SKM-1 treated with dmso at 0.1 percent for 144 hours (cell line): ENCODE measurements around the gene PPFIA2.

Source experiments
- DNase-seq: peaks from one replicate; lab custom pipeline; 2025; ENCODE audit not compliant: unreplicated experiment; lab: John Stamatoyannopoulos, UW

Gene PPFIA2

DNA sequence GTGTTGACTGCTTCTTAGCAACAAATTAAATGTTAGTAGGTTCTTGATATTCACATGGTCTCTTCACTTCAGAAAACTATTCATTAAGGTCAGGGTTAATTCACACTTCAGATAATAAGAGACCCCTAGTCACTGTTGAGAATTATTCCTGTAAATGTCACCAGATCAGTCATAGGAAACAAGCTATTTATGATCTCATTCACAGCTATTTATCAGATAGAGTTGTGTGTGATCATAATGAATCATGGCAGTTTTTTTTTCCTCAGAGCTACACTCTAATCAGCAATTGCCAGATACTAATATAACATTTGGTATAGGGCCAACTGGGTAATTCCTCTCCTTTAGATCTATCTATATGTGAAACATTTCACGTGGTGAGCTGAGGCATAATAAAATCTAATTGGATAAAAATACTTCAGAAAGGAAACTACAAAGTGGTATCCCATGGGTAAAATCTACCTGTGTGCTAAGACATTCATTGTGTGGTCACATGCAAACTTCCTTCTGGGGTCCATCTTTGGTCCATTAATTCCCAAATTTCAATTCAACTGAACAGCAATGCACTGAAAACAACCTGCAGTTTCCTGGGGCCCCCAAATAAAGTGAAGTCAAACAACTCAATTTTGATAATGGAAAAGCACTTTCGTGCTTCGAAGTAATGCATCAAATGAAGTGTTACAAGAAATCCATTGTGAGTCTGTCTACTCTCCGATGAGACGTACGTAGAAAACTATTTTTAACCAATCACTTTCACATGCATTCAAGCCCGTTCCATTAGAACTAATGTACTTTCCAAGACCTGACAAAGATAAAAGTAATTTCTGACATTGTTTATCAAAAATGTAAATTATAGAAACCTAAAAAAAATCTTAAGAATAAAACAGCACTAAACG, 484.3 kb downstream of the PPFIA2 start:
- DNase-seq, result no peak

DNA sequence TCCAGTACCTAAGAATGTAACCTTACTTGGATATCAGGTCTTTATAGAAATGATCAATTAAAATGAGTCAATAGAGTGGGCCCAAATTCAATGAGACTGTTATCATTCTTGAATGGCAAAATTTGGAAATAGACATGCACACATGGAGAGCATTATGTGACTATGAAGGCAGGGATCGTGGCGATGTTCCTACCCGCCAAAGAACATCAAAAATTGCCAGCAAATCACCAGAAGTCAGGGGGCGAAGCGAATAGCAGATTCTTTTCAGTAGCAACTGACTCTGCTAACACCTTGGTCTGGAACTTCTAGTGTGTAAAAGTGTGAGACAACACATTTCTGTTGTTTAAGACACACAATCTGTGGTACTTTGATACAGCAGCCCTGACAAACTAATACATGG, 488.8 kb downstream of the PPFIA2 start:
- no peak for DNase-seq

DNA sequence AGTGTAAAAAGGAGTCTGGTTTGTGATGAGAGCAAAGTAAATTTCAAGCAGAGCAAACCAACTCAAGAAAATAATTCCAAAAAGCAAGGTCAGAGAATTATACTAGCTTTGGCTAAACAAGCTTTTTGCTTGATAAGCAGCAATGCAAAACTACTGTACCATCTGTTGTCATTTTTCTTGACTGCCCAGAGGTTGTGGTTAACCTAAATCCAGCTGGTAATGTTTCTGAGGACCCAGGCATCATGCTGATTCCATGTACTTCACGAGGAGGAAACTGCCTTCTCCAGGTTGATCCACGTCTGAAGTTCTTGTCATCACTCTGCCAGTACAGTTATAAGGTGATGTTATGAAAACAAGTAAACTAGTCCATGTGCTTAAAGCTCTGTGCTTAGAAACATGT, 496.1 kb downstream of the PPFIA2 start:
- no peak for DNase-seq

DNA sequence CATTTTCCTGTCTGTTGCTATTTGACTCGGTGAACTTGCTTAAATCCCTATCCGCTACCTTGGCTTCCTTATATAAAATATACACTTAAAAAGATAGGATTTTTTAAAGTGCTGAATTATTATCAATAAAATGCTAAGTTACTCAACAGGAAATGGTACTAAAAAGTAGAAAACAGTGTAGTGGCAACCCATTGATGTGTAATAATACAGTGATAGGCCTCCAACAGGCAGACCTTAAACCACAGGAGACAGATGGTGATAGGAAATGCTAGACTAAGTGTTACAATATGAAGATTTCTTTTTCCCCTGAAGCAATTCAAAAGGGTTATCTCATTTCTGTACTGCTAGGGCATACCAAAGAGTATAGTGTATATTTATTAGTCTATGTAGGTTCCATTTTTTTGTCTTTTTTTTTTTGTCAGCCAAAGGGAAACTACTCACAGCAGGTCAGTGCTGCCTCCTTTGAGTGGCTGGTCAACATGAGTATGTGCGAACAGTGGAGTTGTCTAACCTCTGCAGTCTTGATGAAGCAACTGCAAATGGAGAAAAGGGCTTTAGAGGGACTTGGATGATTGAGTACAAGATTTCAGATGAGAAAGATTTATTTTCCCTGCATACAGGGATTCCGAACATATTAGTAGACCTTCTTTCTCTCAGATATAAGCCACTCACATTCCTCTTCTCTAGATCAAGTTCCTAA, 497.5 kb downstream of the PPFIA2 start:
- no peak for DNase-seq

DNA sequence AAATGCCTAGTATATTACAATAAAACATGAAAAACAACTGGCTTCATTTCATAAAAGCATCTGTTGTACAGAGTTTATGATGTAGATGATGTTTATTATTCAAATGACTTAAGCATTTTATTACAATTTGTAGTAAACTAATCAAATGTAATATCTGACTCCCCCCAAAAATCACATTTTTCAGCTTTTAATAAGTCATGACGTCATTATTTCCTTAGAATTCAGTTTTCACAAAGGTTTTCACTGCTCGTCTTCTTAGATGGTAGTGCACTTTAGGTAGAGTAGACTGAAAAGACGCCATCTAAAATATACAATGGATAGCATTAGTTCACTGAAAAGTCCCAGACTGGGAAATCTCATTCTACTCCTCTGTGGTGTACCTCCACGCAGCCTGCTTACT, 499.8 kb downstream of the PPFIA2 start:
- DNase-seq, result no peak

DNA sequence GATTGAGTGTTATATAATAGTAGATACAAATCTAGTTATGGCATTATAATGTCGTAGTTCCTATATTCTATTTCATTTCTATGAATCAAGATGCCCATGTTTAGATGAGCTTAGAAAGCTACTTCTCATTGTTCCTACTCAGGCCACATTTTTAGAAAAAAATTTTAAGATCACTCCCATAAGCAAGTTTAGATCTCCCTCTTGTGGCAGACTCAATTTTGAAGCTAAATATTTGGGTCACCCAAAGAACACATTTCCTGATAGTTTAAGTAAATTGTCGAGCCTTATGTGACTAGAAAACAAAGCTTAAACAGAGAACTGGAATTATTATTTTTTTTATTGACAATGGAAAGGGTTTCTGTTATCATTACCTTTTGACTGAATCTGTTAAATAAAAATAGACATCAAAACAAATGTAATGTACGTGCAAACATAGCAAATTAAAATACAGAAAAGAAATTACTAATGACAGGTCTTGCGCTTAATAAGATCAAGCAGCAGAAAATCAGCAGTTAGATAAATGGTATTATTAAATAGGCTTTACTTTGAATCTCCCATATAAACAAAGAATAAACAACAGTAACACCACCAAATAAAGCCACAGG, 501.1 kb downstream of the PPFIA2 start:
- peak; percentile 15 for DNase-seq

DNA sequence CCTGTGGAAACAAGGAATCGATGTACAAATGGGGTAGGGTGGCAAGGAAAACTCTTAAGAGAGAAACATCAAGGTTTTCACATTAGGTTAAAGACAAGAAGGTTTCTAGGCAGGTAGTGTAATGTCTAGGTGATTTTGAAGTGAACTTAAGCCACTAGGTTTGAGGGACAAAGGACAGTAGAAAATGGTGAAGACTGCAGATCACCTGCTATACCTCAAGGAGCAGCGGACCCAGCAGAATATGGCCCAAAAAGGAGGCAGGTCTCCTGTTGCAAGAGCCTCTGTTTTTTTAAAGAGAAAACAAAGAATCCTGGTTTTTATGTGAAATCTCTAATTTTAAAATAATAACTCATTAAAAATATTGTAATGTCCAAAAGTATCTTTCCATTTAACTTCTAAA, 503.2 kb downstream of the PPFIA2 start:
- DNase-seq, result no peak

DNA sequence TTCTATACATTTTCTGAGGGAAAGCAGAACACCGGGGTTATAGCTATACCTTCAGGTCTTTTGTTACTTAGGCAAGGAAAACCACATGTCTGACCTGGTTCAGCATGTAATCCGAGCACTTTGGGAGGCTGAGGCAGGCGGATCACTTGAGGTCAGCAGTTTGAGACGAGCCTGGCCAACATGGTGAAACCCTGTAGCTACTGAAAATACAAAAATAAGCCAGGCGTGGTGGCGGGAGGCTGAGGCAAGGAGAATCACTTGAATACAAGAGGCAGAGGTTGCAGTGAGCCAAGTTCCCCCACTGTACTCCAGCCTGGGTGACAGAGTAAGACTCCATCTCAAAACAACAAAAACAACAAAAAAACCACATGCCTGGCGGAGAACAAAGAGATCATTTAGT, 503.7 kb downstream of the PPFIA2 start:
- no peak for DNase-seq

DNA sequence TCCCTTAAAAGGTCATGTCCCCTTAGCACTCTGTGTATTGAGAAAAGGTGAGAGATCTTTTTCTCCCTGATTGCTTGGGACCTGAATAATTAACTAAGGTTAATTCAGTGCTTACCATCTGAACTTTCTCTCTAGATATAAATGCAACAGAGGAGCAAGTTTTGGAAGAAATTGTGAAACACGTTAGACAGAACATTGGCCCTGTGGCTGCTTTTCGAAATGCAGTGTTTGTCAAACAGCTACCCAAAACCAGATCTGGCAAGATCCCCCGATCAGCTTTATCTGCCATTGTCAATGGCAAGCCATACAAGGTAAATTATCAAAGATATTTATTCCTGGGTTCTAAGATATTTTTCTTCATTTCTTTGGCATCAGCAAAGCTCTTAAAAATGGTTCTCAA, 505.8 kb downstream of the PPFIA2 start:
- DNase-seq, result no peak

DNA sequence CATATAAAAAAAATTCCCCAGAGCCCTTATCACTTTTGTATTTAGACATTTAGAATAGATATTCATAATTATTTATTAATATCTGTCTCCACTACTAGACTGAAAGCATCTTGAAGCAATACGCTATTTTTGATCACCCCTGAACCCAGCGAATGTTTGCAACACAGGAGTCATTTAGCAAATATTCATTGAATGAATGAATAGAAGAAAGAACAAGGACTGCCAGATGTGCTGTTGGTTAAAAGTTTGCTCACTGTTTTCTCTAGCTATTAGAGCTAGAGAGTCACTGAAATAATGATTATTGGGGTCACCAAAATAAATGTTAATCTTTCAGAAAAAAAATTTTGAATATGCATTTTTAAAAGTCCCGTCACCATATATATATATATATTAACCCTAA, 506.9 kb downstream of the PPFIA2 start:
- no peak for DNase-seq

DNA sequence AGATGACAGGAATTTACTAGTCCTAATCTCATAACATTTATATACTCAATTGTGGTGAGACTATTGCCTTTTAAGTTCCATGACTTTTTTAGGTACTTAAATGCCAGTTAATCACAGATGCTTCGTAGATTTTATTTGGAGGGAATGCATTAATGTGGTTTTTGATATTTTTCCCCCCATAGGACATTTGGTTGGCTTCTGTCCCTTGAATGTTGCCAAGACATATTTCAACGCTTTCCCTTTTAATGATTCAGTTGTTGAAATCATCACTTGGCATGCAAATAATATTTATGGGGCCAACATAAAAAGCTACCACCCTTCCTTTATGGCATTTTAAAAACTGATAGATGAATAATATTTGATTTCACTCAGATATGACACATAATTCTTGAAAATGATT, 509.2 kb downstream of the PPFIA2 start:
- DNase-seq, result no peak

DNA sequence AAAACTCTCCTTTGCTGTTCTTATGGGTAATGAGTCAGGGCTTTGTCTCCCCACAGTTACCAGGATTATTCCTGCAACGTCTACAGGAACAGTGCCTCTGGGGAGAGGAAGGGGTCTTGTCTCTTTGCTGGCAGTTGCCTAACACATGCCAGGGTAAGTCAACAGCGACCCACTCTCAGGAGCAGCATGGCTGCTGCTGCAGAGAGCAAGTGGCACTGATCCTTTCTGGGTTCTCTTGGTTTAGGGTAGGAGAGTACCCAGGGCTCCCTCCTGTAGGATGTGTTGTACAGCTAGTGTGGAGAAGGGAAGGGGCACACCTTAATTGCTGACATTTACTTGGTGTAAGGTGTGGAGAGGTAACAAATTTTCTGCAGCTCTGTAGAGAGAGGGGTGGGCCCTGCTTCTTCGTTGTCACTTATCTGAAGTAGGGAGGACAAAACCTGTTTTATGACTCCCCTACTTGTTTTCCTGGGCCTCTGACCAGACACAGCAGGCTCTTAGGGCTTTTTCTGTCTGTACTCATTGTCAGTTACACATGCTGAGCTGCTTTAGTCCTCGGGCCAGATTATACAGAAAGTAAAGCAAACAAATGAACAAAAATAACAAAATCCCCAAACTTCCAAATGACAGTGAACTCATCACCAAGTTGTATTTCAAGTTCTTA, 513.1 kb downstream of the PPFIA2 start:
- no peak for DNase-seq

DNA sequence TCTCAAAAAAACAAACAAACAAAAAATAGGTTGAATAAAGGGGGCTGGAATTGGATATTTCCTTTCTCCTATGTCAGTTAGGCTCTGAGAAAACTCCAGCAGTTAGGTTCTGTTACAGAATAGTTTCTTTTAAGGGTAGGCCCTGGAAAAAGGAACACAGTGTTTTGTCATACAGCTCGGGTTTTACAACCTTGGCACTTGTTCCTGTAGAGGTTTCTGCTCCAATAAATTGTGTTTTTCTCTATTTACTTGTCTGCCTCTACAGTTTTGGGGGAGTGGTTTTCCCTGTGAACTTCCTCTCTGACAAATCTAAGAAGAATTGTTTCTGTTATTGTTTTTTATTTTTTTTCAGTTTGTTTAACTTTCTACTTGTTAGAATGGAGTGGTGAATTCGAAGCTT, 513.7 kb downstream of the PPFIA2 start:
- no peak for DNase-seq

DNA sequence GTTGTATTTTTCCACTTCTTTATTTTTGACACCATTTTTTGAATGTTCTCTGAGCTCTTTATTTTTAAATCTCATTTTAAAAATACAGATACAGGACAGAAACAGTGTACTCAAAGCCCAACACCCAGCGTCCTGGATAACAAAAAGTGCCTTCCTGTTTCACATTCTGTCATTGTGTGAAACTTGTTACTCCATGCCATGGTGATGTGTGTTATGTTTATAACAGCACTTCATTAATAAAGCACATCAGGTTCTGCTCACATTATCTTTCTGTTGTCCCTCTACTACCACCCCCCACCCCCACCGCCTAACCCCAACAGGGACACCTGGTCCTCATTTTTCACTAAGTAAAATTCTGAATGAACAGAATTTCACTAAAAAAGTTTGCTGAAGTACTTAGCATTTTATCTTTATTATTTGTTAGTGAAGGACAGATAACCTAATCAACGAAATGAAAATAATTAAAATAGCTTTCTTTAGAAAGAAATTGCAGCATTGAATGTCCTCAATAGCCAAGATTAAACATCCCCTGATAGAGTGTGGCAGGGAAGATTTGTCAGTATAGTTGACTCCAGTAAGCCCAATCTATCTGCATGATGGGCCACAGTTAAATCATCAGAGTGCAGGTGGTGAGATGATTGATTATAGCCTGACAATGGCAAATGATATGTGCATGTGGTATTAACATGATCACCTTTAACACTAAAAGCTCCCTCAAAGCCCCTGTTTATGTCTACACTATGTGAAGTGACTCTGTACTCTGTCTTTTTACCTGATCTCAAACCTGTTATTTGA, 527.4 kb downstream of the PPFIA2 start:
- DNase-seq, result no peak

DNA sequence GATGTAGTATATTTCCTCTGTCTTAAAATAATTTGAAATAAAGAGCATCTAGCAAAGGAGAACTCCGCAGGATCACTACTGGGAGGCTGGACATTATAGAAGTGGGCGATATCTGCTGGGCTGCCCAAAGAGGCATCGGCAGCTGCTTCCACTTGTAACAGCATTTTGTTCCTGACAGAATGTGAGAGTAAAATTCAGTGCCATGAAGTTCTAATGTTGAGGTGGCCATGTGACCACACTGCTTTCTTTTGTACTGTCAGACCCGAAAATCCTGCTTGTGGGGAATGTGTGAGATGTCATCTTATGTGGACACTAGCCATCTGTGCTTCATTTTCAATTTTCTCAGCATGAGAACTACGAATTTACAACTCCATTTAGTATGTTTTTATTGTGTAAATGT, 529.4 kb downstream of the PPFIA2 start:
- DNase-seq, result no peak

DNA sequence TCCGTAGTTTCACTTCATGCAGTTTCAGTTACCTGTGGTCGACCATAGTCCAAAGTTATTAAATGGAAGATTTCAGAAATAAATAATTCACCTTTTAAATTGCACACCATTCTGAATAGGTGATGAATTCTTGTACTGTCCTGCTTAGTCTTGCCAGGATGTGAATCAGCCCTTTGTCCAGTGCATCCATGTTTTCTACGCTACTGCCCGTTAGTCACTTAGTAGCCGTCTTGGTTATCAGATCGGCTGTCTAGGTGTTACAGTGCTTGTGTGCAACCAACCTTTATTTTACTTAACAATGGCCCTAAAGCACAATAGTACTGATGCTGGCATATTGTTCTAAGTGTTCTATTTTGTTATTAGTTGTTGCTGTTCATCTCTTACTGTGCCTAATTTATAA, 534.5 kb downstream of the PPFIA2 start:
- DNase-seq, result no peak

DNA sequence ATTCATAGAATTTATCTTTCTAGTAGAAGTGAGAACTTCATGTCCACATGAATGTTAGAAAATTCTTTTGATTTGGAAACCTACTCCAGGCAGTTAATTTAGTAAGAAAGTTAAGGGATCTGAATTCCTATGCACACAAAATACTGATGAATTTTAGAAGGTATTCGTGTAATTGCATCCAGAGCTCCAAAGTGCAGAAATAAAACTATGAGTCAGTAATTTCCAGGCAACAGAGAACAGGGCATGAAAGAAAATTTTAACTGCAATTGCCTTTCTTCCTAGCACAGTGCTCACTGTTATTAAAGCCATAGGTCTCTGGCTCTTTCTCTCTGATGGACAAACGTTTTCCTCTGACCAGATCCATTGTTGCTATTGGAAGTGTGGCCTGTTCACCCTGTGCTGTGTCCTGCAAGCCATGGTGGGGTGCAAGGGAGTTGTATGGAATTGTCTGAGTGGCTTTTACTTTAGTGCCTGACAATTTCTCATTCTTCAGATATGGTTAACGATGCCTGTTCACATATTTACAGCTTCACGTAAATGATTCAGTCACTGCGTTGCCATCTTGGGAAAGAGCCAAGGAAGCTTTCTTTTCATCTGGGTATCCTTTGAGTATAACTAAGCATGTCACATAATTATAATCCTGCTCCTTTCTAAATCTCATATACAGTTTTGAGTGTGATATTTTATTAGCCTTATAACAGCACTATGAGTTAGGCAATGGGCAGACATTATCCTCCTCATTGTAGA, 536.1 kb downstream of the PPFIA2 start:
- DNase-seq, result no peak

DNA sequence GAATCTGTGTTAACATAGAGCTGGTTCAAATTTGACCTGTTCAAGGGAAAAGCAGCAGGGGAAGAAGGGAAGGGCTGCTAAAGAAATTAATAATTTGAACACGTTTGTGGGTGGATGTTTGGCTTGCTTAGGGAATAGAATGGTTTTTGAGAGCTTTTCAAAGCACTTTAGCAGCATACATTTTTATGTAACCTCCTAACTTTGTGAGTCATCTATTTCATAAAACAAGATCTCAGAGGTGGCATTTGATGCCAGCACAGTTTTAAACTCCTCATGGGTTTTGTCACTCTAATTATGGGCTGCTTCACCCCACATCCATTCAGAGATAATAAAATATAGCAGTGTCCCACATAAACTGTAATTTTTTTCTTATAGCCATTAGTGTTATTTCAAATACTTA, 537.5 kb downstream of the PPFIA2 start:
- no peak for DNase-seq

DNA sequence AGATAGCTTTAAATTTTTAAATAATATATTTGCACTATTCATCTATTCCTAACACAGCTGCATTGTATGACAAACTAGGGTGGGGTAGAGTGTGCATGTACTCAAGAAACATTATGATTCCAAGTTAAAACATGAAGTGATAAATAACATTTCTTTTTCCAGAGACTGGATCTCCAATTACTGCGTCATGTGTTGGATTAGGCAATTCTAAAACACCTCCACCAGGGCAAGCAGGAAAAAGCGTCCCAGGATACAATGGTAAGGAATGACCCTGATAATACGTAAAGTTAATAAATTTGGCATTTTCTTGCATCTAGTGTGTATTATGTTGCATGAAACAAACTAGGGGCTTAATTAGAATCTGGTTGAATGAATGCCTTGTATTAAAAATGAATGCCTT, 542.4 kb downstream of the PPFIA2 start:
- DNase-seq, result no peak
